Small intestine (tissue), 4 donors: Measurements from ENCODE around the gene DCAF4. TPM values are rescaled to one million over a fixed set of nuclear protein-coding genes. Genes with fewer than 3 reads are reported as not detected.

Experiments
- polyA plus RNA-seq, 4 donors: library from polyadenylated mRNA; stranded (reverse) in 3 of 4; unstranded in 1 of 4; fragments of 200-250 nt in 3 of 4; fragments of 120-200 nt in 1 of 4; gene quantifications; one replicate each; pipeline versions ENCODE4 v1.2.1 to v1.2.3, GENCODE V29; 2013
- donor health status: healthy with polysubstance abuse.
- donor health status: Bipolar disorder and iron deficiency.
- donor health status: healthy.

Gene DCAF4
- polyA plus RNA-seq, 4 donors, result 4.6 to 16.8 (median 8.5) TPM

Other genes starting within 250 kb of the DCAF4 start
- 1 to 10 TPM; 1.0 to 2.4 (median 1.5) TPM for gene DPF3, start 32.4 kb upstream of the DCAF4 start, polyA plus RNA-seq
- 10 to 100 TPM in 3 of 4 donors, 1 to 10 TPM in 1; 6.4 to 15.4 (median 10.3) TPM for gene ZFYVE1, start 100.6 kb downstream of the DCAF4 start, polyA plus RNA-seq
- gene RBM25, start 132.1 kb downstream of the DCAF4 start, polyA plus RNA-seq, result 100 to 1,000 TPM in 1 of 4 donors, 10 to 100 TPM in 3; 25.1 to 104 (median 40.7) TPM
- gene PSEN1, start 210.0 kb downstream of the DCAF4 start, polyA plus RNA-seq, result 100 to 1,000 TPM in 1 of 4 donors, 10 to 100 TPM in 3; 24.4 to 138 (median 35.4) TPM